HepG2 (cell line): ENCODE data around the gene L1CAM.

Experiments
- POLR2A ChIP-seq, 2 experiments: IDR thresholded peaks; 2 replicates each; pipeline ENCODE4 v1.6.1; 2011; ENCODE audit warnings: low read depth in 2 of 2, low read length in 2 of 2, mild to moderate bottlenecking in 1 of 2, moderate library complexity in 1 of 2; ENCODE audit not compliant: insufficient read depth in 1 of 2
- TCF12 ChIP-seq, 2 experiments: fragments of 450-650 bp in 1 of 2; sonication (generic) in 1 of 2; formaldehyde crosslinking in 1 of 2; IDR thresholded peaks; 2 replicates each; pipeline versions ENCODE4 v1.6.1 to v1.8.0; 2017 to 2022; ENCODE audit warnings: antibody characterized with exemption in 1 of 2, mild to moderate bottlenecking in 1 of 2, missing genetic modification reagents in 1 of 2, moderate library complexity in 1 of 2
- ZNF224 ChIP-seq: sonication (generic); formaldehyde crosslinking; IDR thresholded peaks from 2 replicates; pipeline ENCODE4 v1.5.0; 2020; ENCODE audit warnings: mild to moderate bottlenecking, missing genetic modification reagents

GRCh38 chrX:153900831-153901752 lies 15.1 kb upstream of the L1CAM start:
- no peak for TF ChIP-seq POLR2A (IDR thresholded peaks at IDR 0.05; ENCODE audit: insufficient read depth in 1 of 2, low read depth in 2 of 2, low read length in 2 of 2)
- no peak for TF ChIP-seq ZNF224
- TF ChIP-seq TCF12 (IDR thresholded peaks at IDR 0.05) = no peak
- TF ChIP-seq TCF12 (CRISPR knock-in tag; IDR thresholded peaks at IDR 0.05) = no peak
